GM20000 (cell line): ENCODE measurements around the gene WNT3.

ENCODE experiments used
- DNase-seq: peaks from one replicate; pipeline ENCODE4 v3.0.0; 2012; ENCODE audit warnings: low spot score
- CTCF ChIP-seq: IDR thresholded peaks from 2 replicates; pipeline ENCODE4 v1.5.1; 2012; ENCODE audit warnings: mild to moderate bottlenecking, control low read depth; ENCODE audit errors: extremely low read depth, missing control alignments

Gene WNT3

GRCh38 chr17:46818316-46818928, at the start of gene WNT3:
TSS of gene WNT3 (minus strand) at chr17:46818692. CDS start at chr17:46818597, 95 bp downstream.
- TF ChIP-seq CTCF: no peak
- DNase-seq: peak; percentile 79

- DNase-seq: no peak
- no peak for TF ChIP-seq CTCF
Observed at GRCh38 chr17:46866747-46867146, 48.3 kb upstream of the WNT3 start.

- DNase-seq: no peak
- TF ChIP-seq CTCF: no peak
Observed at GRCh38 chr17:46866325-46866724, 47.8 kb upstream of the WNT3 start.

- no peak for DNase-seq
- TF ChIP-seq CTCF: no peak
Observed at GRCh38 chr17:46865100-46865499, 46.6 kb upstream of the WNT3 start.

GRCh38 chr17:46863383-46864121, 45.1 kb upstream of the WNT3 start:
- no peak for TF ChIP-seq CTCF
- DNase-seq: no peak

GRCh38 chr17:46862949-46863348, 44.5 kb upstream of the WNT3 start:
- DNase-seq: no peak
- no peak for TF ChIP-seq CTCF

GRCh38 chr17:46859996-46860395, 41.5 kb upstream of the WNT3 start:
- no peak for DNase-seq
- no peak for TF ChIP-seq CTCF
